ENCODE measurements around the gene ALPP.
A peak's percentile ranks its signal among the peaks of the same experiment; 100 is the strongest.
"Not testable (repeated sequence)": the region's sequence is repeated elsewhere in the genome, so short reads cannot be mapped to it uniquely, and the experiment has no call there.

ALPP gene

DNA sequence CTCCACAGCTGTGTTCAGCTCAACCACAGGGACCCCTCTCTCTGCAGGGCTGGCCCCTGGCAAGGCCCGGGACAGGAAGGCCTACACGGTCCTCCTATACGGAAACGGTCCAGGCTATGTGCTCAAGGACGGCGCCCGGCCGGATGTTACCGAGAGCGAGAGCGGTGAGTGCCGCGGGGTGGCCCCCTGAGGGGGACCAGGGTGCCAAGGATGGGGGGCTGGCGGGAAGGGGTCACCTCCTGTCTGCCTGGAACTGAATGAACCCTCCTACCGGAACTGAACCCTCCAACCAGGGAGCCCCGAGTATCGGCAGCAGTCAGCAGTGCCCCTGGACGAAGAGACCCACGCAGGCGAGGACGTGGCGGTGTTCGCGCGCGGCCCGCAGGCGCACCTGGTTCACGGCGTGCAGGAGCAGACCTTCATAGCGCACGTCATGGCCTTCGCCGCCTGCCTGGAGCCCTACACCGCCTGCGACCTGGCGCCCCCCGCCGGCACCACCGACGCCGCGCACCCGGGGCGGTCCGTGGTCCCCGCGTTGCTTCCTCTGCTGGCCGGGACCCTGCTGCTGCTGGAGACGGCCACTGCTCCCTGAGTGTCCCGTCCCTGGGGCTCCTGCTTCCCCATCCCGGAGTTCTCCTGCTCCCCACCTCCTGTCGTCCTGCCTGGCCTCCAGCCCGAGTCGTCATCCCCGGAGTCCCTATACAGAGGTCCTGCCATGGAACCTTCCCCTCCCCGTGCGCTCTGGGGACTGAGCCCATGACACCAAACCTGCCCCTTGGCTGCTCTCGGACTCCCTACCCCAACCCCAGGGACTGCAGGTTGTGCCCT, 2.9 kb downstream of the ALPP start:
- not testable (repeated sequence) for DNase-seq (ENCODE audit: low spot score)

DNA sequence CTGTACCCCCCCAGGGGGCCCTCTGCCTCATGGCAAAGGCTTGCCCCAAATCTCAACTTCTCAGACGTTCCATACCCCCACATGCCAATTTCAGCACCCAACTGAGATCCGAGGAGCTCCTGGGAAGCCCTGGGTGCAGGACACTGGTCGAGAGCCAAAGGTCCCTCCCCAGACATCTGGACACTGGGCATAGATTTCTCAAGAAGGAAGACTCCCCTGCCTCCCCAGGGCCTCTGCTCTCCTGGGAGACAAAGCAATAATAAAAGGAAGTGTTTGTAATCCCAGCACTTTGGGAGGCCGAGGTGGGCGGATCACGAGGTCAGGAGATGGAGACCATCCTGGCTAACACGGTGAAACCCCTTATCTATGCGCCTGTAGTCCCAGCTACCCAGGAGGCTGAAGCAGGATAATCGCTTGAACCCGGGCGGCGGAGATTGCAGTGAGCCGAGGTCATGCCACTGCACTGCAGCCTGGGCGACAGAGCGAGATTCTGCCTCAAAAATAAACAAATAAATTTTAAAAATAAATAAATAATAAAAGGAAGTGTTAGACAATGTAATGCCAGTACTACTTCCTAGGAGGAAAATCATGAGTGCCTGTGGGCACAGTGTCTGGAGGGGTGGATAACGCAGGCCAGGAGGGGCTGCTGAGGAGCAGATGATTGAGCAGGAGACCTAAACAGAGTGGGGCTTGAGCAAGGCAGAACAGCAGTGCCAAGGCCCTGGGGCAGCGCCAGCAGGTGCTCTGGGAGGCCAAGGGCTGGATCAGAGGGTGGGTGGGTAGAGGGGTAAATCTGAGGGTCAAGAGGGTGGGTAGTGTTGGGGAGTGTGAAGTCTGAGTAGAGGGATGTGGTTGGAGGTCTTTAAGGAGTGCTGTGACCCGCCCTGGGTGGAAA, 4.0 kb downstream of the ALPP start:
- no peak for DNase-seq (ENCODE audit: low spot score)

DNA sequence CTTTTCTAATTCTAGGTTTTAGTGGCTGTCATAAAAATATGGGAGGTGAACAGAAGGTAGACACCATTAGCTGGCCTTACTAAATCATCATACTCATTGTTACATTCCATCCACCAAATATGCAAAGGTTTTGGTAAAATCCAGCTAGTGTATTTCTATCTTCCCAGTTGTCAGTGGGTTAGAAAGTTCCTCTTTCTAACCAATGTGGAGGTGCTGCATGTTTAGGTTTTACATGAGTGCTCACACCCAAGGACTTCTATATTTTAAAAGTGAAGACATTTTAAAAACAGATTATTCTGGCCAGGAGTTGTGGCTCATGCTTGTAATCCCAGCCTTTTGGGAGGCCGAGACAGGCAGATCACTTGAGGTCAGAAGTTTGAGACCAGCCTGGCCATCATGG, 5.9 kb downstream of the ALPP start:
- DNase-seq (ENCODE audit: low spot score), result no peak

GRCh38 chr2:232385058-232385457, 6.5 kb downstream of the ALPP start:
- DNase-seq (ENCODE audit: low spot score), result not testable (repeated sequence)

- peak; percentile 64 for DNase-seq (ENCODE audit: low spot score)
Observed at GRCh38 chr2:232385660-232386489, 7.3 kb downstream of the ALPP start.

DNA sequence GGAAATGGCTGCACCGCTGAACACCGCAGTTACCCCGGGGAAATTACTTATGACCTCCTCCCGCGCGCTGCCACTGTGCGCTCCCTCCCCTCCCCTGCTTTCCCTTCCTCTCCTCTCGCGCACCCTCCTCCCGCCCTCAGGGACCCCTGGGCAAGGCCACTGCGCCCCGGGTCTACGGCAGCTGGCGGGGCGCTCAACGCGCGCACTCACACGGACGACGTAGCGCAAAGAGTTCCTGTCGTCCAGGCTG, 7.9 kb downstream of the ALPP start:
- DNase-seq (ENCODE audit: low spot score), result no peak

DNA sequence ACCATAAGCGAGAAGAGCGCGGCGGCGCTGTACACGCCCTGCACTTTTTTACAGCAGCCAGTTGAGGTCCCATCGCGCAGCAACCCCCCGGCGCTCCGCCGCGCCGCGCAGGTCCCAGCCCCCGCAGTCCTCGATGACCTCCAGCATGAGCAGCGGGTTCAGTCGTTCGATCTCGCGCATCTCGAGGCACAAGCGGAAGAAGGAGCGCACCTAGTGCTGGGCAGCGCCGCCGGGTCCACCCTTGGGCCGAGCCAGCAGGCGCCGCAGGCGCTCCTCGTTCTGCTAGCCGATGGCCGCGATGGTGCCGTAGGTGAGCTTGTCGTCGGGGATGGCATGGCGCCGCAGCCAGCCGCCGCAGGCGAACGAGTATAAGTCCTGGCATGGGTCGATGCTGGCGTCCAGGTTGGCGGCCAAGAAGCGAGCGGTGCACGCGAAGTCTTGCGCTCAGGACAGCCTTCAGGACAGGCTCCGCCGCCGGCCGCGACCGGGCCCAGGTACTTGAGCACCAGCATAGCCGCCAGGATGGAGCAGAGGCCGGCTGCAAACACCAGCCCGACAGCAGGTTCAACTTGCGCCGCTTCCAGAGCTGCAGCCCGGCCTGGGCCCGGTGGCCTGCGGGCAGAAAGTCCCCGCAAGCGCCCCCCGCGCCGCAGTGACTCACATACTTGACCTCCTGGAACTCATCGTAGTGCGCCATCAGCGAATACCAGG, 8.3 kb downstream of the ALPP start:
- DNase-seq (ENCODE audit: low spot score), result no peak

DNA sequence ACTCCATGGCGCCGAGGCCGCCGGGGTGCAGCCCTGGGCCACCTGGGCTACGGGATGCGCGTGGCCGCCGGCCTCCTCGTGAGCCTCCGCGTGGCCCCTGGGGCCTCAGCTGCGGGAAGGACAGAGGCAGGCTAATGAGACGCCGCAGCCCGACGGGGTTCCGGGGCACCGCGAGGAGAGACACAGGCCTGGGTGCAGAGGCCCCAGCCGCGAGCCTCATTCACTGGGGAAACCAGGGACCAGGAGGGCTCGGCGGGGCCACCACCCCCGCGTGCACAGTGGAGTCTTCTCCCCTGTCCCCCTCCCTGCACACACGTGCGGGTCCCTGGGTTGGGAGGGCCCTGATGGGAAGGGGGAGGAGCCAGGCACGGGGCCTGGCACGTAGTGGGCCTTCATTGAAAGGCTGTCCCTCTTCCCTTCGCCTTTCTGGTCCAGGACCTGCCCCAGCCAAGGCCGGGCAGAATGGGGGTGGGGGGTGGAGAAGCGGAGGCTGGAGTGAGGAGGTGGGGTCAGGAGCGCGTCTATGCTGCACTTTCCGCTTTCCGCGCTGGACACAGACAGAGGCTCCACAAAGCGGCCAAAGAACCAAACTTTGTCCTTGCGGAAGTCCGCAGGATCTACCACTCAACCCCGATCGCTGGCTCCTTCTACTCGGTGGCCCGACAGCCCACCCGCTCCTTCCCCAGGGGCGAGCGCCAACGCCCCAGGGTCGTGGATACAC, 9.1 kb downstream of the ALPP start:
- DNase-seq (ENCODE audit: low spot score), result no peak

GRCh38 chr2:232388324-232388891, 9.9 kb downstream of the ALPP start:
- DNase-seq (ENCODE audit: low spot score), result no peak

DNA sequence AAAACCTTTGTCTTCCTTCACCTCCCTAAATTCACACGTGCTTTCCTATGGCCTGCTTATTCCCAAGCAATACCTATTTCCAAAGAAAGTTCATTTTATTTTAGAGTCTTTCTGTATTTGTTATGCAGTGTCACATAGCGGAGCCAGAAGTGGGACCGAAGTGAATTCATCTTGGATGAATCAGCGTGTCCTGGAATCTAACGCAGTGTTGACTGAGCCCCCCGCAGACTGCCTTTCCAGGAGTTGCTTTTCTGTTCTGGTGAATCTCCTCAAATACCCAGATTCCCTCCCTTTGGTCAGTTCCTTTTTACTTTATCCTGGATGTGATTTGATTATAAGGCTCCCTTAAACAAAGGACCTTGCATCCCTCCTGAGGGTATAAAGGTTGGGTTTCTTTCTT, 10.8 kb downstream of the ALPP start:
- DNase-seq (ENCODE audit: low spot score), result no peak

- DNase-seq (ENCODE audit: low spot score), result no peak
Observed at GRCh38 chr2:232390661-232391060, 12.1 kb downstream of the ALPP start.

GRCh38 chr2:232393556-232393955, 15.0 kb downstream of the ALPP start:
- no peak for DNase-seq (ENCODE audit: low spot score)

DNA sequence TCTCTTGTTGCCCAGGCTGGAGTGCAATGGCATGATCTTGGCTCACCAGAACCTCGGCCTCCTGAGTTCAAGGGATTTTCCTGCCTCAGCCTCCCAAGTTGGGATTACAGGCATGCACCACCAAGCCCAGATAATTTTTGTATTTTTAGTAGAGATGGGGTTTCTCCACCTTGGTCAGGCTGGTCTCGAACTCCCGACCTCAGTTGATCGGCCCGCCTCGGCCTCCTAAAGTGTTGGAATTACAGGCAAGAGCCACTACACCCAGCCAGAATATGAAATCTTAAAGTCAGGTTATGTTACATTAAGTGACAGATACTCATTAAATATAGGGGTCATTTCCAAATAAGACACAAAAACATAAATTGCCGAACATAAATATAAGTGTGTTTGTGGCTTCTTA, 15.9 kb downstream of the ALPP start:
- DNase-seq (ENCODE audit: low spot score), result not testable (repeated sequence)

GRCh38 chr2:232395586-232395985, 17.0 kb downstream of the ALPP start:
- no peak for DNase-seq (ENCODE audit: low spot score)

- DNase-seq (ENCODE audit: low spot score), result no peak
Observed at GRCh38 chr2:232396683-232397082, 18.1 kb downstream of the ALPP start.

- no peak for DNase-seq (ENCODE audit: low spot score)
Observed at GRCh38 chr2:232398293-232399034, 19.9 kb downstream of the ALPP start.

GRCh38 chr2:232400256-232401015, 21.9 kb downstream of the ALPP start:
- DNase-seq (ENCODE audit: low spot score), result no peak

GRCh38 chr2:232402518-232402917, 24.0 kb downstream of the ALPP start:
- no peak for DNase-seq (ENCODE audit: low spot score)

- DNase-seq (ENCODE audit: low spot score), result no peak
Observed at GRCh38 chr2:232405943-232406510, 27.5 kb downstream of the ALPP start.

Measured in AG08395 (cell line).